Caki2 (cell line): Measurements from ENCODE around the gene SETBP1. TPM values are rescaled to one million over a fixed set of nuclear protein-coding genes. Genes with fewer than 3 reads are reported as not detected.

ENCODE experiments used
- DNase-seq: peaks from one replicate; pipeline ENCODE4 v3.0.0-alpha.2; 2015; ENCODE audit warnings: low read depth
- in situ Hi-C: cut with HindIII; loops from 2 replicates; pipeline ENCODE4 v1.10.0; 2016; ENCODE audit warnings: low sequenced_read_pairs, low pct_unique_long_range_greater_than_20kb, mixed read lengths
- total RNA-seq: library from RNA; depleted of rRNA; stranded (reverse); fragments of >200 nt; shearing (Covaris generic); gene quantifications from 2 replicates; pipeline ENCODE4 v1.2.3, GENCODE V29; 2014; ENCODE audit warnings: low replicate concordance

Gene SETBP1
- total RNA-seq, 1 experiment from 2014 or later: 0.51 TPM

DNA sequence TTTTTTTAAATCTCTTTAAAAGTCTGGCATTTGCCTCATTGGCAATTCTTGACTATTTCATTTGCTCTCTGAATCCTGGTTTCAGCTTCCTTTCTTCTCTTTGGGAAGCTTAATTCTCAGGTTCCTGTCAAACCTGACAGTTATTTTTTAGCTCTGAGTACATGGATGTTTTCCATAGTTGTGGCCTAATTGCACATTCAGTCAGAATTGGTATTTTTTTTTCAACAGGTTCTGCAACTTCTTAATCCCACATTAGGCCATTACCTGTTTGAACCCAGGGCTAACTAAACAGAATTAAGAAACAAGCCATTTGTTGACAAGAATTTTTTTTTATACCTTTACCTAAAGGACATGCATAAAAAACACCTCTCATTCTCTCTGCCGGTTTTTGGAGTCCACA, 338.8 kb downstream of the SETBP1 start:
- in situ Hi-C loops: no loop called here
- DNase-seq: no peak

- in situ Hi-C loops: no loop called here
- no peak for DNase-seq
These were observed 342.8 kb downstream of the SETBP1 start for GRCh38 chr18:45023519-45023918.

GRCh38 chr18:45024357-45025088, 343.8 kb downstream of the SETBP1 start:
- DNase-seq: no peak
- in situ Hi-C loops: no loop called here

DNA sequence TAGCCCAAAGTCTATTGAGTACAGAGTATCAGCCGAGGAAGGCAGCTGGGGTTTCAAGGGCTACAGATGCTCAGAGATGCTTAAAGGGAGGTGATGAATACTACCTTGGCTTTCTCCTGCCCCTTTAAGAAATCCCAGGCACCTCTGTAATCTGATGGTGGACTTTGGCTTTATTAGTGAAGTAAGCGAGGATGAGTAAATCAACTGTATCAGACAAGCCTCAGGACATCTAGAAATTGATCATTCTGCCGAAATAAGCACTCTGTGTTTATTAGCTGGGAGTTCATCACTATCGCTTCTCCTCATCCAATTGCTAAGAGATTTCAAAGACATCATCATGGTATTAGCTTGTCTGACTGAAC, 344.4 kb downstream of the SETBP1 start:
- no peak for DNase-seq
- in situ Hi-C loops: no loop called here

DNA sequence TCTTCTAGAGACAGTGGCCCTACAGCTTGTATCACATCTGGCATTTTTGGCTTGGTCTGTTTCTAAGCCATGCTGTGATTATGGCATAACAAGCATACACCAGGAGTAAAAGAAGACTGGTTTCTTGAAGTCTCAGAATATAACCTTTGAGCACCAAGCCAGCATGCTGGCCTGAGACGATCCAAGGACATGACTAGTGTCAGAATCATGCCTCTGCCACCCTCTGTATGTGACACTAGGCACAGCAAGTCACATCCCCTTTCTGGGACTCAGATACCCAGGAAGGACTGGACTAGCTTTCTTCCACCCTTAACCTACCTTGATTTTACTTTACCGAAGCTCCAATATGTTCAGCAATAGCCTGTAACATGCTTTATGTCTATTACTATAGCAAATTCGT, 345.5 kb downstream of the SETBP1 start:
- in situ Hi-C loops: no loop called here
- DNase-seq: no peak

DNA sequence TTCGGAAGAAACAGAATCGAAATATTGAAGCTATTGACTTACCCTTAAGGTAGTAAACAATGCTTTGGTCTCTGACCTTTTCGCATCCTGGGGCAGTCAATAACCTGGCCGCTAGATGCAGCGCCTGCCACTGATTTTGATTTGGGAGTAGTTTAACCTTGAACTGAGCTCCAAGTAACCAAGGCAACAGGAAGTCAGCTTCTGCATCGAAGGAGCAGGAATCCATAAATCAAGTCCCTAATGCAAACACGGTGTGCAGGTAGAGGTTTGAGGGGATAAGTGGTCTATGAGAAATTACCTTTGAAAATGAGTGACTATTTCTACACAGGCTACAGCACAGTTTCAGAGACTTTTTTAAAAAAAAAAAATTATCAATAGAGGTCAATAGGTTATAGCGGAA, 353.5 kb downstream of the SETBP1 start:
- in situ Hi-C loops: no loop called here
- no peak for DNase-seq

- in situ Hi-C loops: no loop called here
- DNase-seq: no peak
These were observed 356.9 kb downstream of the SETBP1 start for GRCh38 chr18:45037618-45038017.

GRCh38 chr18:45039376-45039775, 358.7 kb downstream of the SETBP1 start:
- in situ Hi-C loops: no loop called here
- DNase-seq: no peak

DNA sequence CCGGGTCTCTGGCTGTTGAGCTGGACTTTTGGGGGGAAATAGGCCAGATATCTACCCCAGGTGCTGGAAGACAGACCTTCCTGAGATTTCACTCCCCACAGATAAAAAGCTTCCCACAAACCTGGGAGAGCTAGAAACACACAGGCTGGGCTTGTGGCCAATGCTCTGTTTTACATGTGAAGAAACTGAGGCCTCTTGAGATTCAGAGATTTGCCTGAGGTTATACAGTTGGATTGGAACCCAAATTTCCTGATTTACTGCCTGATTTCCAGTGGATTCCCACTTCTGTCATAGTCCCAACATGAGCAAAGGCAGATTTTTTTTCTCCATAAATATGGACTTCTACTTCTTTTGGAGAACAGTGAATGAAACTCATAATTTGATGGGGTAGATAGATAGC, 360.2 kb downstream of the SETBP1 start:
- in situ Hi-C loops: no loop called here
- no peak for DNase-seq

- in situ Hi-C loops: no loop called here
These were observed 364.1 kb downstream of the SETBP1 start for GRCh38 chr18:45044787-45045186.

DNA sequence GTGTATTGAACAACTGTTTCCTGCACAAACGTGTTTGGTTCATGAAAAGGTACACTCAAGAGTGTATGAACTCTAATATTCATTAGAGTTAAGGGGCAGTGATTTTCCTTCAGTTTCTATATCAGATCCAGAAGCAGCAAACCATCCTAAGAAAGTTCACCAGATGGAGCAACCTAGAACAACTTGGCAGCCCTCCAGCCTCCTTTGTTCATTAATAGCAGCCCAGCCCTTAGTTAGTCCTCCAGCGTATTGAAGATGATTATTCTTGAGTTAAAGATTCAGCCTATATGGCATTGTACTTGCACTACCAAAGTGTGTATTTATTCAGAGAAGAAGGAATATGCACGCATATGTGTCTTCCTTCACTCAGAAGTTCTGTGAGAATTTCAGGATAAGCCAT, 365.5 kb downstream of the SETBP1 start:
- in situ Hi-C loops: no loop called here
- DNase-seq: no peak

More at GRCh38 chr18:45044787-45045186, 364.1 kb downstream of the SETBP1 start:
- no peak for DNase-seq

GRCh38 chr18:45046961-45047360, 366.3 kb downstream of the SETBP1 start:
- DNase-seq: no peak
- in situ Hi-C loops: no loop called here

GRCh38 chr18:45049578-45050319, 369.1 kb downstream of the SETBP1 start:
- DNase-seq: no peak
- in situ Hi-C loops: no loop called here

GRCh38 chr18:45050712-45051601, 370.3 kb downstream of the SETBP1 start:
- DNase-seq: peak; percentile 58
- in situ Hi-C loops: no loop called here

- DNase-seq: no peak
- in situ Hi-C loops: no loop called here
These were observed 373.9 kb downstream of the SETBP1 start for GRCh38 chr18:45054636-45055035.

GRCh38 chr18:45055811-45056210, 375.1 kb downstream of the SETBP1 start:
- DNase-seq: no peak
- in situ Hi-C loops: no loop called here

GRCh38 chr18:45056926-45057325, 376.2 kb downstream of the SETBP1 start:
- in situ Hi-C loops: no loop called here
- no peak for DNase-seq

GRCh38 chr18:45057955-45058600, 377.4 kb downstream of the SETBP1 start:
- DNase-seq: no peak
- in situ Hi-C loops: no loop called here
